ENCODE data around the gene RNASEH2C.
"Not testable (repeated sequence)": the region's sequence is repeated elsewhere in the genome, so short reads cannot be mapped to it uniquely, and the experiment has no call there.

The RNASEH2C gene

GRCh38 chr11:65683480-65683879 is 37.1 kb downstream of the RNASEH2C start:
- not testable (repeated sequence) for DNase-seq (ENCODE audit: low read depth in 2 of 2)

GRCh38 chr11:65680192-65680743 is 40.3 kb downstream of the RNASEH2C start:
- DNase-seq (ENCODE audit: low read depth in 2 of 2), result no peak

DNA sequence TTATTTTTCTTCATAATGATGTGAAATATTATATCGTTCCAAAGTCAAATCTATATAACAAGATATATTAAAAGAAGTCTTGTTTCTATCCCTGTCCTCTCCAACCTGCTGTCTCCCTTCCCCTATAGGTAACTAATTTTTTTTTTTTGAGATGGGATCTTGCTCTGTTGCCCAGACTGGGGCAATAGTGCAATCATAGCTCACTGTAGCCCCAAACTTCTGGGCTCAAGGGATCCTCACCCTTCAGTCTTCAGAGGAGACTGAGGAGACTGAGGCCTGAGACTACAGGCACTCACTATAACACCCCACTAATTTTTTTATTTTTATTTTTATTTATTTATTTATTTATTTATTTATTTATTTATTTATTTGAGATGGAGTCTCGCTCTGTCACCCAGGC is 47.6 kb downstream of the RNASEH2C start:
- no peak for DNase-seq (ENCODE audit: low read depth in 2 of 2)

DNA sequence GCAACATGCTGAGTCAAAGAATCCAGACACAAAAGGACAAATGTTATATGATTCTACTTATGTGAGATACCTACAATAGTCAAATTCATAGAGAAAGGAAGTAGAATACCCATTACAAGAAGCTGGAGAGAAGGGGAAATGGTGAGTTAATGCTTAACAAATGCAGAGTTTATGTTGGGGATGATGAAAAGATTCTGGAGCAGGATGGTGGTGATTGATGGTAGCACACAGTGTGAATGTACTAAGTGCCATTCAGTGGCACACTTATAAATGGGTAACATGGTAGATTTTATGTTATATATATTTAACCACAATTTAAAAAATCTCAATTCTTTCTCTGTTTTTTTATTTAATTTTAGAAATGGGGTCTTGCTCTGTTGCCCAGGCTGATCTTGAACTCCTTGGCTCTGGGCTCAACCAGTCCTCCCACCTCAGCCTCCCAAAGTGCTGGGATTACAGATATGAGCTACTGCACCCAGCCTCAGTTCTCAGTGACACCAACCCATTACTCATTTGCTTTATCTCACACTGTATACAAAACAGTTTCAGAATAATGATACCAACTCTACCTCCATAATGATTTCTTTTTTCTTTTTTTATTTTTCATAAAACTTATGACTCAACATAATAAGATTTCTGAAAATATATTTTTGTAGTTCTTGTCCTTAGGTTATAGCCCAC is 48.3 kb downstream of the RNASEH2C start:
- no peak for DNase-seq (ENCODE audit: low read depth in 2 of 2)

Measured in stimulated activated CD8-positive, alpha-beta memory T cell treated with anti-CD3 and anti-CD28 coated beads, Interleukin-15, amount 100 ng/mL, for 4 hours (primary cell).